ENCODE results near the gene PDE9A.

Gene PDE9A

GRCh38 chr21:42673633-42674328, 20.4 kb downstream of the PDE9A start:
- DNase-seq, result no peak

- no peak for DNase-seq
Measured at GRCh38 chr21:42674351-42674940, 21.0 kb downstream of the PDE9A start.

GRCh38 chr21:42675403-42675802, 22.0 kb downstream of the PDE9A start:
- DNase-seq, result no peak

- DNase-seq, result no peak
Measured at GRCh38 chr21:42676808-42677207, 23.4 kb downstream of the PDE9A start.

GRCh38 chr21:42677339-42678321, 24.2 kb downstream of the PDE9A start:
- no peak for DNase-seq

- no peak for DNase-seq
Measured at GRCh38 chr21:42678618-42679295, 25.3 kb downstream of the PDE9A start.

- no peak for DNase-seq
Measured at GRCh38 chr21:42679319-42680057, 26.1 kb downstream of the PDE9A start.

GRCh38 chr21:42680058-42680330, 26.6 kb downstream of the PDE9A start:
- no peak for DNase-seq

- no peak for DNase-seq
Measured at GRCh38 chr21:42680429-42680828, 27.0 kb downstream of the PDE9A start.

GRCh38 chr21:42681296-42682206, 28.1 kb downstream of the PDE9A start:
- peak in 1 of 2 donors; percentile 14 for DNase-seq

- no peak for DNase-seq
Measured at GRCh38 chr21:42682661-42683210, 29.3 kb downstream of the PDE9A start.

GRCh38 chr21:42683371-42684108, 30.1 kb downstream of the PDE9A start:
- DNase-seq, result peak in 1 of 2 donors; percentile 16

- peak; percentile 58 to 65 for DNase-seq
Measured at GRCh38 chr21:42684109-42684916, 30.9 kb downstream of the PDE9A start.

- no peak for DNase-seq
Measured at GRCh38 chr21:42685036-42685435, 31.6 kb downstream of the PDE9A start.

- no peak for DNase-seq
Measured at GRCh38 chr21:42685954-42686500, 32.6 kb downstream of the PDE9A start.

- no peak for DNase-seq
Measured at GRCh38 chr21:42687796-42688195, 34.4 kb downstream of the PDE9A start.

GRCh38 chr21:42688226-42688840, 34.9 kb downstream of the PDE9A start:
- no peak for DNase-seq

GRCh38 chr21:42688841-42689371, 35.5 kb downstream of the PDE9A start:
- DNase-seq, result no peak

All from CD4-positive, alpha-beta T cell treated with Interleukin-4 for 1 hour (primary cell).